Keratinocyte (primary cell): ENCODE results near the gene ATRNL1. TPM values are rescaled to one million over a fixed set of nuclear protein-coding genes. Genes with fewer than 3 reads are reported as not detected.

Experiments
- DNase-seq: peaks from one replicate; pipeline ENCODE4 v3.0.0-alpha.2; 2011; ENCODE audit warnings: low read depth, missing footprints, low spot score
- FAIRE-seq: peaks from 2 replicates; lab custom pipeline; 2011; peaks lifted over from hg19 to GRCh38; lab: Jason Lieb, UNC
- H2AFZ ChIP-seq: 2 replicates; pipeline ENCODE4 v1.6.0; 2012; ENCODE audit warnings: low read length, control low read depth, inconsistent platforms; ENCODE audit not compliant: control insufficient read depth
- H3K27ac ChIP-seq: 2 replicates; pipeline ENCODE4 v1.5.1; 2011; ENCODE audit warnings: low read length; ENCODE audit not compliant: control insufficient read depth, insufficient read depth
- H3K27me3 ChIP-seq: 3 replicates; pipeline ENCODE4 v1.6.0; 2011; ENCODE audit warnings: low read length; ENCODE audit not compliant: control insufficient read depth, insufficient read depth; ENCODE audit errors: extremely low read depth
- H3K36me3 ChIP-seq, 2 experiments: 2 replicates in 1 of 2; 3 replicates in 1 of 2; pipeline ENCODE4 v1.5.1; 2011; ENCODE audit warnings: low read length in 2 of 2, mild to moderate bottlenecking in 1 of 2; ENCODE audit not compliant: control insufficient read depth in 2 of 2, insufficient read depth in 2 of 2; ENCODE audit errors: extremely low read depth in 1 of 2
- H3K4me1 ChIP-seq: 3 replicates; pipeline ENCODE4 v1.5.1; 2011; ENCODE audit warnings: low read length; ENCODE audit not compliant: control insufficient read depth, insufficient read depth; ENCODE audit errors: extremely low read depth
- H3K4me2 ChIP-seq: 3 replicates; pipeline ENCODE4 v1.6.0; 2011; ENCODE audit warnings: low read depth, low read length; ENCODE audit not compliant: control insufficient read depth, insufficient read depth; ENCODE audit errors: extremely low read depth
- H3K4me3 ChIP-seq, 3 experiments: fragments of 200-600 bp in 1 of 3; sonication (generic) in 1 of 3; 2 replicates in 2 of 3; 3 replicates in 1 of 3; pipeline ENCODE4 v1.5.1; 2011 to 2016; ENCODE audit warnings: low read length in 3 of 3, mild to moderate bottlenecking in 3 of 3, control low read depth in 2 of 3, inconsistent platforms in 1 of 3, low read depth in 1 of 3, mixed read lengths in 1 of 3, mixed run types in 1 of 3, moderate library complexity in 1 of 3; ENCODE audit not compliant: control insufficient read depth in 2 of 3, insufficient read depth in 2 of 3; ENCODE audit errors: extremely low read depth in 1 of 3
- H3K79me2 ChIP-seq: 2 replicates; pipeline ENCODE4 v1.6.0; 2012; ENCODE audit warnings: low read length; ENCODE audit not compliant: control insufficient read depth, insufficient read depth
- H3K9ac ChIP-seq: 3 replicates; pipeline ENCODE4 v1.6.0; 2011; ENCODE audit warnings: low read length; ENCODE audit not compliant: control insufficient read depth, insufficient read depth; ENCODE audit errors: extremely low read depth
- H3K9me1 ChIP-seq: 3 replicates; pipeline ENCODE4 v1.6.0; 2011; ENCODE audit warnings: low read length; ENCODE audit not compliant: control insufficient read depth, insufficient read depth; ENCODE audit errors: extremely low read depth
- H3K9me3 ChIP-seq: 2 replicates; pipeline ENCODE4 v1.5.1; 2012; ENCODE audit warnings: low read depth, low read length; ENCODE audit not compliant: control insufficient read depth
- H4K20me1 ChIP-seq: 3 replicates; pipeline ENCODE4 v1.6.0; 2011; ENCODE audit warnings: low read length; ENCODE audit not compliant: control insufficient read depth, insufficient read depth; ENCODE audit errors: extremely low read depth
- EZH2 ChIP-seq: IDR thresholded peaks from one replicate; pipeline ENCODE4 v1.6.1; 2012; ENCODE audit warnings: inconsistent platforms, mild to moderate bottlenecking, low read length, moderate library complexity
- dilution Hi-C: fragments of 300-500 bp; cut with MboI; formaldehyde crosslinking; loops from one replicate; pipeline ENCODE4 v1.7.0; 2020; ENCODE audit warnings: low sequenced_read_pairs; ENCODE audit not compliant: extremely low pct_ligation_motif_present
- polyA plus RNA-seq, 5 experiments: library from polyadenylated mRNA; depleted of rRNA in 3 of 5; stranded (reverse) in 3 of 5; stranded (forward) in 1 of 5; unstranded in 1 of 5; fragments of >200 nt; gene quantifications; 1 replicate in 1 of 5; 2 replicates in 3 of 5; 3 replicates in 1 of 5; pipeline versions ENCODE4 v1.2.1 to v1.2.3, GENCODE V29; 2011 to 2012; ENCODE audit warnings: missing spikeins in 2 of 5, low read depth in 1 of 5, low replicate concordance in 1 of 5
- TF ChIP-seq, protein P1 (sequence below), 3 experiments: IDR thresholded peaks in 1 of 3; conservative IDR thresholded peaks in 1 of 3; optimal IDR thresholded peaks in 1 of 3; 2 replicates in 2 of 3; 3 replicates in 1 of 3; pipeline versions ENCODE3 to v1.5.1; 2011; ENCODE audit warnings: low read length in 3 of 3, mild to moderate bottlenecking in 3 of 3, moderate library complexity in 2 of 3, control low read depth in 1 of 3, inconsistent platforms in 1 of 3; ENCODE audit not compliant: insufficient read depth in 2 of 3; ENCODE audit errors: extremely low read depth in 1 of 3

ATRNL1 gene
- polyA plus RNA-seq, 1 donor (not counting 4 experiments of a cell fraction or from before 2014, with no cell fraction given) = 0.07 TPM

DNA sequence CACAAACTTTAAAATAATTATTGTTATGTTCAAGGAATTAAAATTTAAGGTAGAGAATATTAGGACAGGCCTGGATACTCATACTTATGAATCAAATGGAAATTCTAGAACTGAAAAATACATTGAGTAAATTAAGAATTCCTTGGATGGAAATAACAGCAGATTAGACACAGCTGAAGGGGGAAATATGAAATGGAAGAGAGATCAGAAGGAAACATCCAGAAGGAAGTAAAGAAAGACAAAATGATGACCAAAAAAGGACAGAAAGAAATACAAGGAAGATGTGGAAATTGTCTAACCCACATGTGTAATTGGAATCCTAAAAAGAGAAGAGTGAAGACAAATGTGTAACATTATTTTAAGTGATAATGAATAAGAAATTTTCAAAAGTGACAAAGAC is 128.9 kb downstream of the ATRNL1 start:
- H3K4me3 ChIP-seq = no peak overlapping the region
- dilution Hi-C loops = no loop called here
- H3K27ac ChIP-seq = no peak overlapping the region
- no peak for DNase-seq
- no peak for FAIRE-seq
- H3K79me2 ChIP-seq = no peaks in the 10 kb centered on the region
- H3K9me1 ChIP-seq = no peaks in the 10 kb centered on the region
- H3K9me3 ChIP-seq = no peaks in the 10 kb centered on the region
- no peak overlapping the region for H3K4me2 ChIP-seq
- no peaks in the 10 kb centered on the region for H4K20me1 ChIP-seq
- H3K4me1 ChIP-seq = no peaks in the 10 kb centered on the region
- TF ChIP-seq, protein P1, sequence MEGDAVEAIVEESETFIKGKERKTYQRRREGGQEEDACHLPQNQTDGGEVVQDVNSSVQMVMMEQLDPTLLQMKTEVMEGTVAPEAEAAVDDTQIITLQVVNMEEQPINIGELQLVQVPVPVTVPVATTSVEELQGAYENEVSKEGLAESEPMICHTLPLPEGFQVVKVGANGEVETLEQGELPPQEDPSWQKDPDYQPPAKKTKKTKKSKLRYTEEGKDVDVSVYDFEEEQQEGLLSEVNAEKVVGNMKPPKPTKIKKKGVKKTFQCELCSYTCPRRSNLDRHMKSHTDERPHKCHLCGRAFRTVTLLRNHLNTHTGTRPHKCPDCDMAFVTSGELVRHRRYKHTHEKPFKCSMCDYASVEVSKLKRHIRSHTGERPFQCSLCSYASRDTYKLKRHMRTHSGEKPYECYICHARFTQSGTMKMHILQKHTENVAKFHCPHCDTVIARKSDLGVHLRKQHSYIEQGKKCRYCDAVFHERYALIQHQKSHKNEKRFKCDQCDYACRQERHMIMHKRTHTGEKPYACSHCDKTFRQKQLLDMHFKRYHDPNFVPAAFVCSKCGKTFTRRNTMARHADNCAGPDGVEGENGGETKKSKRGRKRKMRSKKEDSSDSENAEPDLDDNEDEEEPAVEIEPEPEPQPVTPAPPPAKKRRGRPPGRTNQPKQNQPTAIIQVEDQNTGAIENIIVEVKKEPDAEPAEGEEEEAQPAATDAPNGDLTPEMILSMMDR (optimal IDR thresholded peaks at IDR 0.05 in 1 of 3, IDR thresholded peaks at IDR 0.05 in 1 of 3, conservative IDR thresholded peaks at IDR 0.05 in 1 of 3; ENCODE audit: extremely low read depth in 1 of 3, insufficient read depth in 2 of 3, low read length in 3 of 3) = no peak
- no peak for TF ChIP-seq EZH2
- H3K36me3 ChIP-seq = no peaks in the 10 kb centered on the region
- no peaks in the 10 kb centered on the region for H3K27me3 ChIP-seq
- no peak overlapping the region for H2AFZ ChIP-seq
- no peak overlapping the region for H3K9ac ChIP-seq

DNA sequence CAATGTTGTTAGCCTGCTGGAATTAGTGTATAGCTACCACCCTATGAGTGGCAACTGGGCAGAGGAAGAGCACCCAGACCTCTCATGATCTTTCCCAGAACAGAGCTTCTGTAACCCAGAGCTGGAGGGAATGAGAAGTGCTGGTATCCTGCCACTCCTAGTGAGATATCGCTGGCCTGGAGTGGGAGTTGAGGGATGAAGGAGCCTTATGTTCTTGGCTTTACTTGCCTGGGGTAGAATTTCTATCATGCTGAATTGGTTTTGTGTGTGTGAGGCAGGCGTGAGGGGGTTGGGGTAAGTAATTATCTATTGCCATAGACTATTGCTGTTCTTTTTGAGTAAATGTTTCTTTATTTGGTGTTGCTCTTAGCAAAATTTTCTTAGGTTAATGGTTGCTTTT is 146.6 kb downstream of the ATRNL1 start:
- Histone ChIP-seq H3K4me2 (no peak overlapping the region), H4K20me1 (no peaks in the 10 kb centered on the region), H3K27ac (no peak overlapping the region), H3K9ac (no peak overlapping the region), H3K79me2 (no peaks in the 10 kb centered on the region), H3K36me3 (no peaks in the 10 kb centered on the region), H3K9me3 (no peaks in the 10 kb centered on the region), H3K9me1 (no peaks in the 10 kb centered on the region), H2AFZ (no peak overlapping the region), H3K4me3 (no peak overlapping the region), H3K4me1 (no peaks in the 10 kb centered on the region), H3K27me3 (no peaks in the 10 kb centered on the region)
- FAIRE-seq (no peak), DNase-seq (no peak)
- TF ChIP-seq EZH2 = no peak
- TF ChIP-seq, protein P1 (optimal IDR thresholded peaks at IDR 0.05 in 1 of 3, IDR thresholded peaks at IDR 0.05 in 1 of 3, conservative IDR thresholded peaks at IDR 0.05 in 1 of 3; ENCODE audit: extremely low read depth in 1 of 3, insufficient read depth in 2 of 3, low read length in 3 of 3) = no peak
- dilution Hi-C loops = no loop called here
